ENCODE results near the gene NAPB.

DNA sequence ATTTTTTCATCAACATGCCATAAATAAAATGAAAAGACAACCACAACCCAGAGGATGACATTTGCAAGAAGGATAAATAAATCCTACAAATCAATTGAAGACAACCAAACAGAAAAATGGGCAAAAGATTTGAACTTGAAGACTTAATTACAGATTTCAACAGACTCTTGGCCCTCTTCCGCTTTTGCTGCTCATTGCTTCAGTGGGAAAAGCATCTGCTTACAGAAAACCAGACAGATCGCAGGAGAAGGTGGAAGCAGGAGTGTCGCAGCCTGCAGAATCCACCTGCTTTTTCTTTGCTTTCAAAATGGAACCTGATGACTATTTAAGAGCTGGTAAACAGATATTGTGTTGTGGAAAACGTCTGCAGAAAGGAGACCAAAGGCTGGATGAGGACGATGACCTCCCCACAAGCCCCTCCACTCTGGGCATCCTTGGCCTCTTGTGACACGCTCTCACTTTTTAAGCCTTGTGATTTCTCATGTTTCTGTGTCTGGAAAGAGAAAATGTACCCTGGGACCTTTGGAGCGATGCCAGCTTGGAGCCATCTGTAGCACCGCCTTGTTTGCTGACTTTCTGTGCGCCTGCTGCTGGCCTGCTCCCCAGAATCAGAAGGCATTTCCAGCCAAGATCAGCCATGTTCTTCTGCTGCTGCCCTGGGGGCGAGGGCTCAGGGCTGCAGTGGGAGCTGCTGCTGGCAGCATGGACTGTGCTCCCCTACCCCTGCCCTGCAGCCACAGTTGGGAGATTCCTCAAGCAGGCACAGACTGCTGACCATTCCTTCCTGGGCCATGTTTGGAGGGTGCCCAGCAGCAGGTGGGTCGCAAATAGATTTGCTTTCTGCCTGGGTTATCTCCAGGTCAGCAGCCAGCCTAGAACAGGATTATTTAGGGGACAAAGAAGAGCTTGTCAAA lies 14.6 kb upstream of the NAPB start:
- TF ChIP-seq, protein P1, sequence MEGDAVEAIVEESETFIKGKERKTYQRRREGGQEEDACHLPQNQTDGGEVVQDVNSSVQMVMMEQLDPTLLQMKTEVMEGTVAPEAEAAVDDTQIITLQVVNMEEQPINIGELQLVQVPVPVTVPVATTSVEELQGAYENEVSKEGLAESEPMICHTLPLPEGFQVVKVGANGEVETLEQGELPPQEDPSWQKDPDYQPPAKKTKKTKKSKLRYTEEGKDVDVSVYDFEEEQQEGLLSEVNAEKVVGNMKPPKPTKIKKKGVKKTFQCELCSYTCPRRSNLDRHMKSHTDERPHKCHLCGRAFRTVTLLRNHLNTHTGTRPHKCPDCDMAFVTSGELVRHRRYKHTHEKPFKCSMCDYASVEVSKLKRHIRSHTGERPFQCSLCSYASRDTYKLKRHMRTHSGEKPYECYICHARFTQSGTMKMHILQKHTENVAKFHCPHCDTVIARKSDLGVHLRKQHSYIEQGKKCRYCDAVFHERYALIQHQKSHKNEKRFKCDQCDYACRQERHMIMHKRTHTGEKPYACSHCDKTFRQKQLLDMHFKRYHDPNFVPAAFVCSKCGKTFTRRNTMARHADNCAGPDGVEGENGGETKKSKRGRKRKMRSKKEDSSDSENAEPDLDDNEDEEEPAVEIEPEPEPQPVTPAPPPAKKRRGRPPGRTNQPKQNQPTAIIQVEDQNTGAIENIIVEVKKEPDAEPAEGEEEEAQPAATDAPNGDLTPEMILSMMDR (IDR thresholded peaks at IDR 0.05), result no peak
- TF ChIP-seq POLR2A (IDR thresholded peaks at IDR 0.05; ENCODE audit: low read length) (no peak), RFX5 (IDR thresholded peaks at IDR 0.05) (no peak), NFE2L2 (conservative IDR thresholded peaks at IDR 0.05; ENCODE audit: low read length) (no peak), KDM5A (IDR thresholded peaks at IDR 0.05) (no peak)
- TF ChIP-seq, protein P2, sequence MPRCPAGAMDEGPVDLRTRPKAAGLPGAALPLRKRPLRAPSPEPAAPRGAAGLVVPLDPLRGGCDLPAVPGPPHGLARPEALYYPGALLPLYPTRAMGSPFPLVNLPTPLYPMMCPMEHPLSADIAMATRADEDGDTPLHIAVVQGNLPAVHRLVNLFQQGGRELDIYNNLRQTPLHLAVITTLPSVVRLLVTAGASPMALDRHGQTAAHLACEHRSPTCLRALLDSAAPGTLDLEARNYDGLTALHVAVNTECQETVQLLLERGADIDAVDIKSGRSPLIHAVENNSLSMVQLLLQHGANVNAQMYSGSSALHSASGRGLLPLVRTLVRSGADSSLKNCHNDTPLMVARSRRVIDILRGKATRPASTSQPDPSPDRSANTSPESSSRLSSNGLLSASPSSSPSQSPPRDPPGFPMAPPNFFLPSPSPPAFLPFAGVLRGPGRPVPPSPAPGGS (IDR thresholded peaks at IDR 0.05), result no peak

Measured in A549 (cell line).